HG02973 (cell line): ENCODE results near the gene SFMBT2.

Experiments
- ATAC-seq: cut with Tn5 transposase; IDR thresholded peaks from one replicate; pipeline ENCODE4 v1.9.1; 2021; ENCODE audit warnings: moderate library complexity; ENCODE audit not compliant: unreplicated experiment

SFMBT2 gene

GRCh38 chr10:7117177-7117799 is 293.5 kb downstream of the SFMBT2 start:
- no peak for ATAC-seq

- no peak for ATAC-seq
Observed at GRCh38 chr10:7111561-7111960, 299.3 kb downstream of the SFMBT2 start.

- no peak for ATAC-seq
Observed at GRCh38 chr10:7111089-7111488, 299.7 kb downstream of the SFMBT2 start.
